ENCODE results near the gene CPNE1. TPM values are rescaled to one million over a fixed set of nuclear protein-coding genes. Genes with fewer than 3 reads are reported as not detected.

Gene CPNE1
- total RNA-seq, 2 donors from 2014 or later: 332 to 352 TPM

GRCh38 chr20:35619196-35620095 lies 45.3 kb downstream of the CPNE1 start:
- H3K27ac Mint-ChIP-seq: peak overlapping the region; percentile 84 to 94
- ATAC-seq: peak; percentile 44 to 60
- no peaks in the 10 kb centered on the region for H3K9me3 Mint-ChIP-seq
- DNase-seq (ENCODE audit: low spot score in 2 of 2): peak; percentile 78 to 82
- H3K36me3 Mint-ChIP-seq: no peaks in the 10 kb centered on the region

- ATAC-seq (no peak), DNase-seq (ENCODE audit: low spot score in 2 of 2) (peak; percentile 34 to 57)
- H3K27ac Mint-ChIP-seq: peak overlapping the region; percentile 90 to 95
- H3K9me3 Mint-ChIP-seq: no peaks in the 10 kb centered on the region
- H3K36me3 Mint-ChIP-seq: no peaks in the 10 kb centered on the region
Observed at GRCh38 chr20:35618263-35619131, 46.2 kb downstream of the CPNE1 start.

GRCh38 chr20:35617397-35618262 lies 47.1 kb downstream of the CPNE1 start:
- DNase-seq (ENCODE audit: low spot score in 2 of 2) (peak; percentile 62 to 67), ATAC-seq (peak in 1 of 2 donors; percentile 7)
- H3K9me3 Mint-ChIP-seq: no peaks in the 10 kb centered on the region
- H3K27ac Mint-ChIP-seq: peak overlapping the region; percentile 90 to 95
- no peaks in the 10 kb centered on the region for H3K36me3 Mint-ChIP-seq

- Mint-ChIP-seq H3K9me3 (no peaks in the 10 kb centered on the region), H3K27ac (peak overlapping the region; percentile 90 to 95), H3K36me3 (no peaks in the 10 kb centered on the region)
- ATAC-seq: peak; percentile 7 to 21
- peak; percentile 68 to 80 for DNase-seq (ENCODE audit: low spot score in 2 of 2)
Observed at GRCh38 chr20:35616465-35617396, 48.0 kb downstream of the CPNE1 start.

GRCh38 chr20:35615667-35616464 lies 48.8 kb downstream of the CPNE1 start, which contains the start of gene SPAG4:
TSS of gene SPAG4 (plus strand) at chr20:35615829. CDS start at chr20:35616004, 175 bp downstream.
- H3K36me3 Mint-ChIP-seq: no peaks in the 10 kb centered on the region
- no peaks in the 10 kb centered on the region for H3K9me3 Mint-ChIP-seq
- H3K27ac Mint-ChIP-seq: peak within 1 kb of the TSS; percentile 90 to 95
- ATAC-seq: peak; percentile 83 to 86
- peak; percentile 98 to 100 for DNase-seq (ENCODE audit: low spot score in 2 of 2)

GRCh38 chr20:35611482-35611881 lies 53.2 kb downstream of the CPNE1 start:
- H3K9me3 Mint-ChIP-seq: no peaks in the 10 kb centered on the region
- DNase-seq (ENCODE audit: low spot score in 2 of 2) (no peak), ATAC-seq (no peak)
- H3K27ac Mint-ChIP-seq: no peak overlapping the region
- H3K36me3 Mint-ChIP-seq: no peaks in the 10 kb centered on the region

GRCh38 chr20:35610833-35611427 lies 53.8 kb downstream of the CPNE1 start:
- Mint-ChIP-seq H3K9me3 (no peaks in the 10 kb centered on the region), H3K27ac (no peak overlapping the region), H3K36me3 (no peaks in the 10 kb centered on the region)
- ATAC-seq (no peak), DNase-seq (ENCODE audit: low spot score in 2 of 2) (no peak)

- no peak overlapping the region for H3K27ac Mint-ChIP-seq
- ATAC-seq: no peak
Observed at GRCh38 chr20:35607003-35607735, 57.5 kb downstream of the CPNE1 start.

GRCh38 chr20:35606127-35606526 lies 58.6 kb downstream of the CPNE1 start:
- H3K36me3 Mint-ChIP-seq: no peaks in the 10 kb centered on the region
- no peak overlapping the region for H3K27ac Mint-ChIP-seq
- DNase-seq (ENCODE audit: low spot score in 2 of 2) (no peak), ATAC-seq (no peak)
- no peaks in the 10 kb centered on the region for H3K9me3 Mint-ChIP-seq

More at GRCh38 chr20:35607003-35607735, 57.5 kb downstream of the CPNE1 start:
- Mint-ChIP-seq H3K9me3 (no peaks in the 10 kb centered on the region), H3K36me3 (no peaks in the 10 kb centered on the region)
- no peak for DNase-seq (ENCODE audit: low spot score in 2 of 2)

GRCh38 chr20:35604449-35604747 lies 60.3 kb downstream of the CPNE1 start:
- Mint-ChIP-seq H3K36me3 (no peaks in the 10 kb centered on the region), H3K27ac (no peak overlapping the region), H3K9me3 (no peaks in the 10 kb centered on the region)
- ATAC-seq (no peak), DNase-seq (ENCODE audit: low spot score in 2 of 2) (no peak)

GRCh38 chr20:35603695-35604448 lies 60.8 kb downstream of the CPNE1 start:
- ATAC-seq: no peak
- H3K9me3 Mint-ChIP-seq: no peaks in the 10 kb centered on the region
- DNase-seq (ENCODE audit: low spot score in 2 of 2): peak in 1 of 2 donors; percentile 42
- no peaks in the 10 kb centered on the region for H3K36me3 Mint-ChIP-seq
- no peak overlapping the region for H3K27ac Mint-ChIP-seq

- Mint-ChIP-seq H3K36me3 (no peaks in the 10 kb centered on the region), H3K9me3 (no peaks in the 10 kb centered on the region), H3K27ac (no peak overlapping the region)
- no peak for DNase-seq (ENCODE audit: low spot score in 2 of 2)
- no peak for ATAC-seq
Observed at GRCh38 chr20:35602851-35603495, 61.7 kb downstream of the CPNE1 start.

GRCh38 chr20:35601990-35602389 lies 62.7 kb downstream of the CPNE1 start:
- H3K27ac Mint-ChIP-seq: no peak overlapping the region
- DNase-seq (ENCODE audit: low spot score in 2 of 2) (no peak), ATAC-seq (no peak)
- H3K36me3 Mint-ChIP-seq: no peaks in the 10 kb centered on the region
- H3K9me3 Mint-ChIP-seq: no peaks in the 10 kb centered on the region

Measured in activated naive CD4-positive, alpha-beta T cell treated with anti-CD3 and anti-CD28 coated beads, Interleukin-2, amount 50 U/mL, for 72 hours (primary cell).